GM12878 (cell line): ENCODE data around the gene ZNF667. TPM values are rescaled to one million over a fixed set of nuclear protein-coding genes. Genes with fewer than 3 reads are reported as not detected.

Experiments used
- ATAC-seq: fragments of 200-7000 bp; cut with Tn5 transposase; 3 replicates; pipeline ENCODE4 v1.9.1; 2020; ENCODE audit warnings: mild to moderate bottlenecking, moderate library complexity
- BruUV-seq: library from RNA; stranded (reverse); fragments of 400-500 nt; replicated peaks from 2 replicates; lab custom pipeline; 2021; lab: Mats Ljungman, UMichigan
- CTCF ChIA-PET: fragments of 300-600 bp; sonication (Branson Sonifier 250); formaldehyde crosslinking; extraction: SDS; loops from one replicate; lab custom pipeline; 2021; ENCODE audit warnings: inconsistent platforms; lab: Yijun Ruan, JAX
- POLR2A ChIA-PET: fragments of 350-600 bp; formaldehyde crosslinking; extraction: SDS; loops from one replicate; lab custom pipeline; 2021; ENCODE audit warnings: inconsistent platforms; lab: Charles Lee
- RAD21 ChIA-PET: fragments of 300-600 bp; sonication (Branson Sonifier 250); formaldehyde crosslinking; loops from one replicate; lab custom pipeline; 2023; ENCODE audit warnings: antibody characterized with exemption; ENCODE audit not compliant: unreplicated experiment; lab: Charles Lee
- SMC1A ChIA-PET: fragments of 300-600 bp; sonication (Branson Sonifier 250); formaldehyde crosslinking; loops from one replicate; lab custom pipeline; 2023; ENCODE audit not compliant: unreplicated experiment, uncharacterized antibody; lab: Charles Lee
- DNase-seq: peaks from one replicate; pipeline ENCODE4 v3.0.0-alpha.2; 2011; ENCODE audit warnings: low read depth, low spot score
- FAIRE-seq: peaks from 3 replicates; lab custom pipeline; 2011; peaks lifted over from hg19 to GRCh38; lab: Jason Lieb, UNC
- H2AFZ ChIP-seq: 2 replicates; pipeline ENCODE4 v1.6.0; 2011; ENCODE audit warnings: low read depth, low read length, control low read depth; ENCODE audit not compliant: control insufficient read depth
- H3K27ac ChIP-seq: 2 replicates; pipeline ENCODE4 v1.5.1; 2011; ENCODE audit warnings: control low read depth; ENCODE audit not compliant: control insufficient read depth, insufficient read depth
- H3K27me3 ChIP-seq, 2 experiments: replicated peaks in 1 of 2; 2 replicates each; pipeline versions ENCODE4 v1.6.0 to v1.6.1; 2011; ENCODE audit warnings: low read length in 1 of 2; ENCODE audit not compliant: control insufficient read depth in 2 of 2, insufficient read depth in 2 of 2
- H3K36me3 ChIP-seq, 2 experiments: 2 replicates each; pipeline ENCODE4 v1.5.1; 2011; ENCODE audit warnings: low read length in 1 of 2; ENCODE audit not compliant: control insufficient read depth in 2 of 2, insufficient read depth in 2 of 2
- H3K4me1 ChIP-seq: 2 replicates; pipeline ENCODE4 v1.6.1; 2011; ENCODE audit warnings: mild to moderate bottlenecking, low read length, moderate library complexity, mixed read lengths; ENCODE audit not compliant: control insufficient read depth, insufficient read depth
- H3K4me2 ChIP-seq: 2 replicates; pipeline ENCODE4 v1.6.0; 2011; ENCODE audit warnings: control low read depth; ENCODE audit not compliant: control insufficient read depth, insufficient read depth
- H3K4me3 ChIP-seq: fragments of 200-600 bp; sonication (generic); 2 replicates; pipeline ENCODE4 v1.5.1; 2016
- H3K79me2 ChIP-seq: 2 replicates; pipeline ENCODE4 v1.6.0; 2011; ENCODE audit warnings: low read length; ENCODE audit not compliant: control insufficient read depth, insufficient read depth
- H3K9ac ChIP-seq: 2 replicates; pipeline ENCODE4 v1.8.0; 2011; ENCODE audit warnings: low read length, control low read depth, mixed read lengths; ENCODE audit not compliant: control insufficient read depth, insufficient read depth
- H3K9me3 ChIP-seq: replicated peaks from 3 replicates; pipeline ENCODE4 v1.5.1; 2011; ENCODE audit warnings: mild to moderate bottlenecking, low read length; ENCODE audit not compliant: control insufficient read depth, insufficient read depth
- H4K20me1 ChIP-seq: 2 replicates; pipeline ENCODE4 v1.6.0; 2011; ENCODE audit not compliant: control insufficient read depth, insufficient read depth
- ASH2L ChIP-seq: fragments of 300-600, 200-600 bp; sonication (generic); IDR thresholded peaks from 2 replicates; pipeline ENCODE4 v1.6.1; 2017; ENCODE audit warnings: low read depth, mild to moderate bottlenecking, borderline replicate concordance
- BACH1 ChIP-seq: fragments of 450-650 bp; IDR thresholded peaks from 2 replicates; pipeline ENCODE4 v1.6.1; 2017; ENCODE audit warnings: mild to moderate bottlenecking, borderline replicate concordance
- BMI1 ChIP-seq: fragments of 450-650 bp; IDR thresholded peaks from 2 replicates; pipeline ENCODE4 v1.6.1; 2016; ENCODE audit warnings: mild to moderate bottlenecking, moderate library complexity, borderline replicate concordance
- CBX3 ChIP-seq: fragments of 200-600 bp; sonication (generic); IDR thresholded peaks from 2 replicates; pipeline ENCODE4 v1.6.1; 2016; ENCODE audit warnings: low read depth, borderline replicate concordance
- EED ChIP-seq: sonication (generic); IDR thresholded peaks from 2 replicates; pipeline ENCODE4 v1.6.1; 2016; ENCODE audit warnings: antibody characterized with exemption, low read depth
- JUNB ChIP-seq: IDR thresholded peaks from 2 replicates; pipeline ENCODE4 v1.6.1; 2016; ENCODE audit warnings: antibody characterized with exemption, mild to moderate bottlenecking
- MTA3 ChIP-seq: IDR thresholded peaks from 2 replicates; pipeline ENCODE4 v1.6.1; 2012; ENCODE audit warnings: low read length, inconsistent platforms, borderline replicate concordance
- MYC ChIP-seq: IDR thresholded peaks from 2 replicates; pipeline ENCODE4 v1.6.1; 2011; ENCODE audit warnings: mild to moderate bottlenecking, low read length, moderate library complexity, inconsistent platforms; ENCODE audit not compliant: insufficient read depth, insufficient replicate concordance, insufficient read length, severe bottlenecking
- SMAD5 ChIP-seq: IDR thresholded peaks from 2 replicates; pipeline ENCODE4 v1.6.1; 2016; ENCODE audit warnings: antibody characterized with exemption, low read depth
- SMC3 ChIP-seq: IDR thresholded peaks from 2 replicates; pipeline ENCODE4 v1.6.1; 2011; ENCODE audit warnings: low read length, improper control_type of control experiment, borderline replicate concordance
- SREBF2 ChIP-seq: IDR thresholded peaks from 2 replicates; pipeline ENCODE4 v1.6.1; 2012; ENCODE audit warnings: mild to moderate bottlenecking, low read length
- SRF ChIP-seq, 2 experiments: IDR thresholded peaks; 2 replicates each; pipeline ENCODE4 v1.6.1; 2011; ENCODE audit warnings: low read depth in 2 of 2, low read length in 2 of 2, mild to moderate bottlenecking in 1 of 2, moderate library complexity in 1 of 2
- SUZ12 ChIP-seq: fragments of 200-600 bp; sonication (generic); IDR thresholded peaks from one replicate; pipeline ENCODE4 v1.6.1; 2018; ENCODE audit warnings: antibody characterized with exemption, mild to moderate bottlenecking; ENCODE audit not compliant: unreplicated experiment
- ZNF207 ChIP-seq: fragments of 450-650 bp; IDR thresholded peaks from 2 replicates; pipeline ENCODE4 v1.6.1; 2014; ENCODE audit warnings: antibody characterized with exemption, mild to moderate bottlenecking, borderline replicate concordance
- whole genome bisulfite sequencing: methylation state at CpG from one replicate; pipeline ENCODE4 v1.1.6; 2016; ENCODE audit warnings: low lambda C conversion rate; ENCODE audit not compliant: insufficient replicate concordance, insufficient coverage; ENCODE audit errors: missing lambda C conversion rate; 5-methylcytosine and 5-hydroxymethylcytosine counted together
- in situ Hi-C: fragments of 300-500 bp; cut with MboI; formaldehyde crosslinking; loops from 9 replicates; pipeline ENCODE4 v1.14.3; 2018; ENCODE audit warnings: mixed read lengths
- intact Hi-C: fragments of 100-400 bp; cut with micrococcal nuclease; formaldehyde crosslinking; loops from one replicate; pipeline ENCODE4 v1.14.2; 2022; ENCODE audit not compliant: unreplicated experiment
- polyA plus RNA-seq, 11 experiments: library from polyadenylated mRNA; depleted of rRNA in 4 of 11; unstranded in 6 of 11; stranded (reverse) in 5 of 11; fragments of >200 nt; fragmentation: Nextera tagmentation in 4 of 11; fragmentation: Illumina TruSeq in 1 of 11; extraction: Ambion mirVana in 4 of 11; extraction: Trizol in 1 of 11; gene quantifications; 1 replicate in 1 of 11; 2 replicates in 10 of 11; pipeline versions ENCODE4 v1.2.1 to v1.2.3, GENCODE V29; 2011 to 2016; ENCODE audit warnings: inconsistent platforms in 2 of 11, missing spikeins in 2 of 11, low read depth in 1 of 11
- total RNA-seq, 4 experiments: library from RNA; depleted of rRNA in 3 of 4; stranded (reverse); fragments of >200 nt in 3 of 4; fragmentation: Illumina TruSeq in 1 of 4; extraction: Trizol in 1 of 4; gene quantifications; 2 replicates each; pipeline versions ENCODE4 v1.2.1 to v1.2.3, GENCODE V29; 2013 to 2021
- TF ChIP-seq, protein P1 (sequence below): IDR thresholded peaks from 2 replicates; pipeline ENCODE4 v1.6.1; 2012; ENCODE audit warnings: low read length, inconsistent platforms

Gene ZNF667
- total and polyA plus RNA-seq, 10 of the 15 experiments (the other 5 are each of a cell fraction or from before 2014, with no cell fraction given) = 0.10 TPM; not detected in 9

DNA sequence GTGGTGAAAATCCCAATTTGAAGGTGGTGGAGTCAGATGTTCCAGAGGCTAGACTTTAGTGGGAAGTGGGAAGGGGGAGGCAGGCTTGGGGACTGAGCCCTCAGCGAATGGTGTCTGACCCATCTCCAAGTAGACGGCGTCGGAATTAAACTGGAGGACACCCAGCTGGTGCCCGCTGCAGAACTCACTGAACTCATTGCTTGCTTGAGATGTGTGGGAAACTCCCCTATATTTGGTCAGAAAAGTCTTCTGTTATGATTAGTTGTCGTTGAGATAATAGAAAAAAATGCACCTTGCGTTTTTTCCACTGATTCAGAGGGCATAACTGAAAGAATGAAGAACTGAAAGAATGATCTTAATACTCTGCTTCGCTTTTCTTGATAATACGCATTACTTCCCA, 73.9 kb downstream of the ZNF667 start:
- H3K4me2 ChIP-seq = peak overlapping the region; percentile 95
- peak overlapping the region; percentile 92 for H3K27ac ChIP-seq
- RAD21 ChIA-PET = interaction anchor here (0.7 kb wide), 1 partner anchor 17 kb away, joined by 3 read pairs; no protein-coding TSS in a partner anchor
- H3K4me1 ChIP-seq = peaks cover 3% of the 10 kb centered on the region
- H3K9me3 ChIP-seq = peaks cover 8% of the 10 kb centered on the region; the same call in 2 of the 3 replicates
- intact Hi-C loops = no loop called here
- peak overlapping the region; percentile 90 for H3K9ac ChIP-seq
- no peaks in the 10 kb centered on the region for H4K20me1 ChIP-seq
- H3K4me3 ChIP-seq = peak overlapping the region; percentile 95
- TF ChIP-seq JUNB (peak; percentile 27; the same call in 1 of the 2 replicates), SRF (IDR thresholded peaks at IDR 0.05; ENCODE audit: low read depth in 2 of 2, low read length in 2 of 2) (no peak)
- TF ChIP-seq, protein P1, sequence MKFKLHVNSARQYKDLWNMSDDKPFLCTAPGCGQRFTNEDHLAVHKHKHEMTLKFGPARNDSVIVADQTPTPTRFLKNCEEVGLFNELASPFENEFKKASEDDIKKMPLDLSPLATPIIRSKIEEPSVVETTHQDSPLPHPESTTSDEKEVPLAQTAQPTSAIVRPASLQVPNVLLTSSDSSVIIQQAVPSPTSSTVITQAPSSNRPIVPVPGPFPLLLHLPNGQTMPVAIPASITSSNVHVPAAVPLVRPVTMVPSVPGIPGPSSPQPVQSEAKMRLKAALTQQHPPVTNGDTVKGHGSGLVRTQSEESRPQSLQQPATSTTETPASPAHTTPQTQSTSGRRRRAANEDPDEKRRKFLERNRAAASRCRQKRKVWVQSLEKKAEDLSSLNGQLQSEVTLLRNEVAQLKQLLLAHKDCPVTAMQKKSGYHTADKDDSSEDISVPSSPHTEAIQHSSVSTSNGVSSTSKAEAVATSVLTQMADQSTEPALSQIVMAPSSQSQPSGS = no peak
- DNase-seq (no peak), FAIRE-seq (no peak), ATAC-seq (no peak; the same call in 2 of the 3 replicates)
- H3K36me3 ChIP-seq = no peaks in the 10 kb centered on the region
- CTCF ChIA-PET = interaction anchor here (1.3 kb wide), 1 partner anchor 9 kb away, joined by 5 read pairs; the partner anchor contains the start of gene ZNF582
- WGBS = 39% methylated on average over 9 of the region's 9 CpGs
- SMC1A ChIA-PET = interaction anchor here (0.8 kb wide), 1 partner anchor 35 kb away, joined by 4 read pairs; no protein-coding TSS in a partner anchor
- POLR2A ChIA-PET = interaction anchor here (0.8 kb wide), 1 partner anchor 9 kb away, joined by 3 read pairs; no protein-coding TSS in a partner anchor
- peak overlapping the region; percentile 98 for H2AFZ ChIP-seq
- no peaks in the 10 kb centered on the region for H3K27me3 ChIP-seq
- TSS peak; percentile 85 for BruUV-seq
- peaks cover 5% of the 10 kb centered on the region; the same call in 1 of the 2 replicates for H3K79me2 ChIP-seq
- in situ Hi-C loops = no loop called here

DNA sequence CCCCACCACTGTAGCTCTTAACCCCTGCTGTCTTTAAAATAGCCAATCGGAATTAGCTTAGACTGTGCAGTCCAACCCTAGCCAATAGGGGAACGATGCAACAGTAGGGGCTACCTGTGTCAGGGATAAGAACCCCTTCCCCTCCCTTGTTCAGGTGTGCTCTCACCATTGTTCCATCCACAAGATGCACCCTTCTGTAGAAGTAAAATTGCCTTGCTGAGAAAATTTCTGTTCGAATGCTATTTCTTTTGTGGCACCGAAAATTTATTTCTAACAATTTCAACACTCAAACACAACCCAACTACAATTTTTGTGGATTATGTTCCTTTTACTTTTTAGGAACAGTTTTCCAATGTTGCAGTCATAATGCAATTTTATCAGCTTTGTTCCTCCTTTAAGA, 76.7 kb downstream of the ZNF667 start:
- H3K4me2 ChIP-seq = no peak overlapping the region
- H3K4me3 ChIP-seq = no peak overlapping the region
- no peaks in the 10 kb centered on the region for H3K36me3 ChIP-seq
- DNase-seq (no peak), FAIRE-seq (no peak), ATAC-seq (no peak)
- in situ Hi-C loops = no loop called here
- ChIA-PET POLR2A (no interaction called here), CTCF (no interaction called here), RAD21 (no interaction called here), SMC1A (no interaction called here)
- H3K9ac ChIP-seq = no peak overlapping the region
- BruUV-seq = no TSS peak
- H3K79me2 ChIP-seq = peaks cover 5% of the 10 kb centered on the region; the same call in 1 of the 2 replicates
- 65% methylated on average over 4 of the region's 4 CpGs for WGBS
- no peak overlapping the region for H3K27ac ChIP-seq
- no peaks in the 10 kb centered on the region for H3K27me3 ChIP-seq
- H4K20me1 ChIP-seq = no peaks in the 10 kb centered on the region
- H3K9me3 ChIP-seq = peaks cover 7% of the 10 kb centered on the region
- H3K4me1 ChIP-seq = peaks cover 3% of the 10 kb centered on the region
- no peak overlapping the region for H2AFZ ChIP-seq
- intact Hi-C loops = no loop called here
- TF ChIP-seq MYC (no peak), ASH2L (no peak), CBX3 (no peak), SMAD5 (no peak), SREBF2 (no peak), SUZ12 (no peak), SMC3 (no peak), EED (no peak), BMI1 (no peak), BACH1 (no peak), ZNF207 (no peak), MTA3 (no peak)
